ENCODE data around the gene LHX3.
A peak's percentile ranks its signal among the peaks of the same experiment; 100 is the strongest.

LHX3 gene

GRCh38 chr9:136177224-136177623 is 27.7 kb downstream of the LHX3 start:
- no peak for DNase-seq (ENCODE audit: low read depth in 2 of 2)

- no peak for DNase-seq (ENCODE audit: low read depth in 2 of 2)
These were observed 29.2 kb downstream of the LHX3 start for GRCh38 chr9:136175616-136176197.

- DNase-seq (ENCODE audit: low read depth in 2 of 2) = no peak
These were observed 29.9 kb downstream of the LHX3 start for GRCh38 chr9:136174779-136175615.

GRCh38 chr9:136173648-136174290 is 31.2 kb downstream of the LHX3 start:
- no peak for DNase-seq (ENCODE audit: low read depth in 2 of 2)

GRCh38 chr9:136172412-136173079 is 32.4 kb downstream of the LHX3 start:
- no peak for DNase-seq (ENCODE audit: low read depth in 2 of 2)

GRCh38 chr9:136171801-136172411 is 33.0 kb downstream of the LHX3 start:
- no peak for DNase-seq (ENCODE audit: low read depth in 2 of 2)

GRCh38 chr9:136171009-136171800 is 33.7 kb downstream of the LHX3 start:
- DNase-seq (ENCODE audit: low read depth in 2 of 2) = no peak

GRCh38 chr9:136170006-136170901 is 34.7 kb downstream of the LHX3 start:
- DNase-seq (ENCODE audit: low read depth in 2 of 2) = peak; percentile 40 to 46

GRCh38 chr9:136169495-136169894 is 35.4 kb downstream of the LHX3 start:
- DNase-seq (ENCODE audit: low read depth in 2 of 2) = no peak

GRCh38 chr9:136163248-136163850 is 41.6 kb downstream of the LHX3 start:
- DNase-seq (ENCODE audit: low read depth in 2 of 2) = no peak

- no peak for DNase-seq (ENCODE audit: low read depth in 2 of 2)
These were observed 43.8 kb downstream of the LHX3 start for GRCh38 chr9:136160995-136161610.

GRCh38 chr9:136160381-136160841 is 44.5 kb downstream of the LHX3 start:
- DNase-seq (ENCODE audit: low read depth in 2 of 2) = no peak

GRCh38 chr9:136159851-136160250 is 45.1 kb downstream of the LHX3 start:
- DNase-seq (ENCODE audit: low read depth in 2 of 2) = no peak

- no peak for DNase-seq (ENCODE audit: low read depth in 2 of 2)
These were observed 47.3 kb downstream of the LHX3 start for GRCh38 chr9:136157477-136158265.

GRCh38 chr9:136156209-136157120 is 48.5 kb downstream of the LHX3 start:
- no peak for DNase-seq (ENCODE audit: low read depth in 2 of 2)

GRCh38 chr9:136155576-136155975 is 49.4 kb downstream of the LHX3 start:
- no peak for DNase-seq (ENCODE audit: low read depth in 2 of 2)

- no peak for DNase-seq (ENCODE audit: low read depth in 2 of 2)
These were observed 50.0 kb downstream of the LHX3 start for GRCh38 chr9:136154943-136155342.

Measured in stimulated activated CD8-positive, alpha-beta memory T cell treated with anti-CD3 and anti-CD28 coated beads, Interleukin-2, amount 100 ng/mL, for 48 hours (primary cell).